Neuron (in vitro differentiated cells): ENCODE results near the gene MMP7.

ENCODE experiments used
- H2AFZ ChIP-seq: one replicate; pipeline ENCODE4 v1.6.1; 2013; ENCODE audit warnings: low read depth, mild to moderate bottlenecking, inconsistent platforms, low read length, moderate library complexity
- H3K27me3 ChIP-seq: one replicate; pipeline ENCODE4 v1.6.1; 2013; ENCODE audit warnings: low read length; ENCODE audit not compliant: insufficient read depth
- H3K36me3 ChIP-seq: one replicate; pipeline ENCODE4 v1.6.1; 2013; ENCODE audit warnings: low read length; ENCODE audit not compliant: insufficient read depth
- H3K4me1 ChIP-seq: one replicate; pipeline ENCODE4 v1.6.1; 2013; ENCODE audit warnings: low read length; ENCODE audit not compliant: insufficient read depth
- H3K4me3 ChIP-seq: 2 replicates; pipeline ENCODE4 v1.5.1; 2013; ENCODE audit warnings: mild to moderate bottlenecking, low read length, moderate library complexity
- H3K9me3 ChIP-seq: one replicate; pipeline ENCODE4 v1.6.1; 2013; ENCODE audit warnings: low read length

Gene MMP7

GRCh38 chr11:102553835-102554282, 23.3 kb upstream of the MMP7 start:
- no peak overlapping the region for H3K4me3 ChIP-seq
- H3K36me3 ChIP-seq, result no peaks in the 10 kb centered on the region
- H2AFZ ChIP-seq, result no peak overlapping the region
- no peaks in the 10 kb centered on the region for H3K27me3 ChIP-seq
- no peaks in the 10 kb centered on the region for H3K4me1 ChIP-seq
- no peaks in the 10 kb centered on the region for H3K9me3 ChIP-seq

GRCh38 chr11:102552447-102553194, 22.1 kb upstream of the MMP7 start:
- Histone ChIP-seq H3K4me1 (no peaks in the 10 kb centered on the region), H3K9me3 (no peaks in the 10 kb centered on the region), H2AFZ (no peak overlapping the region), H3K27me3 (no peaks in the 10 kb centered on the region), H3K36me3 (no peaks in the 10 kb centered on the region), H3K4me3 (no peak overlapping the region)

DNA sequence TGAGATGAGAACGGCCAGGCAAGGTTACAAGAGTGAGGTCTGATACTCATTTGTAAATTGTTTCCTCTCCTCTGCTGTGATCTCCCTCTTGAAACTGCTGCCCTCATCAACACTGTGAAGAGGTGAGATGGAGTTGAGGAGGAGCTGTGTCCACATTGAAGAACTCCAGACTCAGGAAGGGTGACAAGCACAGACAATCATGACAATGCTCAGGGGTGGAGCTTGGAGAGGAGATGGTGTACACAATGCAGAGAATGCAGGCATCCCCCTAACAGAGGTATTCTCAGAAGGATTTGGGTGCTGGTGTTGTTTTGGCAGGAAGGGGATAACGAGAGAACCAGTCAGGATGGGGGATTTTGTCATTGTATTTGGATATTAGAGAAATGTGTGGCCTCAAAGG, 21.5 kb upstream of the MMP7 start:
- no peaks in the 10 kb centered on the region for H3K9me3 ChIP-seq

GRCh38 chr11:102551169-102551781, 20.7 kb upstream of the MMP7 start:
- no peaks in the 10 kb centered on the region for H3K4me1 ChIP-seq
- no peak overlapping the region for H3K4me3 ChIP-seq
- no peaks in the 10 kb centered on the region for H3K27me3 ChIP-seq
- no peaks in the 10 kb centered on the region for H3K9me3 ChIP-seq
- no peaks in the 10 kb centered on the region for H3K36me3 ChIP-seq
- H2AFZ ChIP-seq, result peak overlapping the region; percentile 29

More for the DNA sequence above, 21.5 kb upstream of the MMP7 start:
- Histone ChIP-seq H3K36me3 (no peaks in the 10 kb centered on the region), H3K4me3 (no peak overlapping the region), H3K4me1 (no peaks in the 10 kb centered on the region), H2AFZ (no peak overlapping the region), H3K27me3 (no peaks in the 10 kb centered on the region)

DNA sequence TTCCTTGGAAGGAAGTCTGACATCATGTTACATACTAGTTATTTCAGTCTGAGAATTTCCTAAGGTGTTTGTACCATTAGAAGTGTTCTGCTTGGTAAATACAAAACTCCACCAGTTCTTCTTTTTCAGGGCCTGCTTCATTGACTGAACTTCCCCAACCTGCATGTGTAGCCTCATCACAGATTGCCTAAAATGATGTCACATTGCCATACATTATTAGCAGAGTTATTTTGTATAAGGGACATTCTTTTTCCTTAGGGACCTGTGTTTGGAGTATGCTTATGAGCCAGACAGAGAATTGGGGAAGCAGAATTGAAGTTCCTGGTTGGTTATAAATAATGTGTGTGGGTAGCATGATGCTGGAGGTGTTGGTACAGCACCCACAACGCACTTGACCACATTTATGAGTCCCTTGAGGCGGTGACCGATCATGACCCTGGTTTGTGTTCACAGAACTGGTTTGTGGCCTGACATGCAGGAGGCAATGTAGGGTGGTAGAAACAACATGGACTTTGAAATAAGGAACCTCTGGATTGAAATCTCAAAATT, 16.4 kb upstream of the MMP7 start:
- H3K4me1 ChIP-seq, result no peaks in the 10 kb centered on the region
- no peaks in the 10 kb centered on the region for H3K9me3 ChIP-seq
- no peak overlapping the region for H2AFZ ChIP-seq
- no peak overlapping the region for H3K4me3 ChIP-seq
- H3K27me3 ChIP-seq, result no peaks in the 10 kb centered on the region
- H3K36me3 ChIP-seq, result no peaks in the 10 kb centered on the region

DNA sequence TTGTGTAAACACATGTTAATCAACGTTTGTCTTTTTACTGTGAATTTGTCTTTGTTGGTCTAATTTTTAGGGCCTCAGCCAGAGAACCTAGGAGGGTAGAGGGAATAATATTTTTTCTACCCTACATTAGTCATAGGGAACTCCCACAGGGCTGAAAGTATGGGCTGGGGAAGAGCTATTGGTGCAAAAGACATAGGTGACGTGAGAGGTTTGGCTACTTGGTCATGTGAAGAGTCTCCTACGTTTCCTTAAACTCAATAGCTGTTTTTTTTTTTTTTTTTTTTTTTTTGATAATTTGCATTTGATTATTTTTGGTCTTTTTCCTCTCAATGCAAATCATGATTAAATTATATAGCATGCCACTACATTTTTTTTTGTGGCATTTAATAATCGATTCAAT, 15.9 kb upstream of the MMP7 start:
- Histone ChIP-seq H3K4me1 (no peaks in the 10 kb centered on the region), H3K4me3 (no peak overlapping the region), H2AFZ (no peak overlapping the region), H3K36me3 (no peaks in the 10 kb centered on the region), H3K9me3 (no peaks in the 10 kb centered on the region), H3K27me3 (no peaks in the 10 kb centered on the region)

- Histone ChIP-seq H2AFZ (no peak overlapping the region), H3K9me3 (no peaks in the 10 kb centered on the region), H3K4me3 (no peak overlapping the region), H3K36me3 (no peaks in the 10 kb centered on the region), H3K27me3 (no peaks in the 10 kb centered on the region), H3K4me1 (no peaks in the 10 kb centered on the region)
These were observed 15.2 kb upstream of the MMP7 start for GRCh38 chr11:102545701-102546100.

DNA sequence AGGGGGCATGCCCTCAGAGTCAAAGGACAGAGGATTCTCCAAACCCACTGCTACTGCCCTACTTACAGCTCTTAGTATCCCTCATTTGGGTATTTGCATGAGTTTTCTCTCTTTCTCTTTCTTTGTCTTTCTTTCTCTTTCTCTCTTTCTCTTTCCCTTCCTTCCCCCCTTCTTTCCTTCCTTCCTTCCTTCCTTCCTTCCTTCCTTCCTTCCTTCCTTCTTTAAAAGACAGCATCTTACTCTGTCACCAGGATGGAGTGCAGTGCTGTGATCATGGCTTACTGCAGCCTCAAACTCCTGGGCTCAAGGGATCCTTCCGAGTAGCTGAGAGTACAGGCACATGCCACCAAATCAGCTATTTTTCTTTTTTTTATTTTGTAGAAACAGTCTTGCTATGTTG, 14.0 kb upstream of the MMP7 start:
- H3K36me3 ChIP-seq, result no peaks in the 10 kb centered on the region
- H3K9me3 ChIP-seq, result no peaks in the 10 kb centered on the region
- H3K27me3 ChIP-seq, result no peaks in the 10 kb centered on the region
- H2AFZ ChIP-seq, result no peak overlapping the region
- H3K4me3 ChIP-seq, result no peak overlapping the region
- no peaks in the 10 kb centered on the region for H3K4me1 ChIP-seq

DNA sequence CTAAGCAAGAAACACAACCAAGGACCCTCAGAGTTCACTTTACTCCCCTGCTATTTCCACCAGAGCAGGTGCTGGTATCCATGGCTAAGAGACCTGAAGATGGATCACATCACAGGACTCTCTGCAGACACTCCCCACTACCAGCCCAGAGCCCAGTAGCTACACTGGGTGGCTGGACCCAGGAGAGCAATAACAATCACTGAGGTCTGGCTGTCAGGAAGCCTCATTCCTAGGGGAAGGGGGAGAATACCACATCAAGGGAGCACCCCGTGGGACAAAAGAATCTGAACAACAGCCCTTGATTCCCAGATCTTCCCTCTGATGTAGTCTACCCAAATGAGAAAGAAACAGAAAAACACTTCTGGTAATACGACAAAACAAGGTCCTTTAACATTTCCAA, 9.0 kb upstream of the MMP7 start:
- Histone ChIP-seq H3K9me3 (no peaks in the 10 kb centered on the region), H3K27me3 (no peaks in the 10 kb centered on the region), H3K4me1 (no peaks in the 10 kb centered on the region), H3K36me3 (no peaks in the 10 kb centered on the region), H3K4me3 (no peak overlapping the region), H2AFZ (no peak overlapping the region)

DNA sequence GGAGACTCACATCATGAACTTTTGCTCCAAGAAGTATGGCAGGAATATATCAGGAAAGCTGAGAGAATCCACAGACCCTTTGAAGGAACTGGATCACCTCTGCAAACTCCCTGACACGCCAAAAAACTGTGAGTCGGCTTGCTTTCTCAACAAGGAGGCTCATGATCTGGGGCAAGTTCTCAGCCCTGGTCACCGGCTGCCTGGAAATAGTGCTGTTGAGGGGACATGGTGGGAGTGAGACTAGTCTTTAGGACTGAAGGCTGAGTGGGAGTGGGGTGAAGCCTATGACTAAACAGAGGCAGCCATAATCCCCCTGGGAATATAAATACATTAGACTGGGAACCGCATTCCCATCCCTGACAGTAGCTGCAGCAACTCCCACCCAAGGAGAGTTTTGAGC, 8.4 kb upstream of the MMP7 start:
- Histone ChIP-seq H3K36me3 (no peaks in the 10 kb centered on the region), H3K27me3 (no peaks in the 10 kb centered on the region), H3K4me1 (no peaks in the 10 kb centered on the region), H3K4me3 (no peak overlapping the region), H3K9me3 (no peaks in the 10 kb centered on the region), H2AFZ (no peak overlapping the region)

- Histone ChIP-seq H2AFZ (no peak overlapping the region), H3K36me3 (no peaks in the 10 kb centered on the region), H3K27me3 (no peaks in the 10 kb centered on the region), H3K4me1 (no peaks in the 10 kb centered on the region), H3K9me3 (no peaks in the 10 kb centered on the region), H3K4me3 (no peak overlapping the region)
These were observed 3.8 kb upstream of the MMP7 start for GRCh38 chr11:102534261-102534872.

DNA sequence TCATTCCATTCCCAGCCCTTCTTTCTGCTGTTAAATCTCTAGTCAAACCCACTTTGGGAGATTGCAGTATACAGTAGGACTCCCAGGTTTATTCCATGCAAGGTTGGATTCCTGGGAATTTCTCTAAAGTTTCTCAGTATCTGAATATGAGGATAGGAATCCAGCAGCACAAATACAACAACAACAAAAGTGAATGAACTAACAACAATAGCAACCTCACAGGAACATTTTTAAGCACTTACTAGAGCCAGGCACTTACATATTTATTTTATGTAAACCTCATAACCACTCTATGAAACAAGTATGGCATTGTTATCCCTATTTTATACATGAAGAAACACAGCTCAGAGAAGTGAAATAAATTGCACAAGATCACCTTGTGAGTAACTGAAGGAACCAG, 1.9 kb downstream of the MMP7 start:
- Histone ChIP-seq H2AFZ (no peak overlapping the region), H3K36me3 (no peaks in the 10 kb centered on the region), H3K4me3 (no peak overlapping the region), H3K9me3 (no peaks in the 10 kb centered on the region), H3K4me1 (no peaks in the 10 kb centered on the region), H3K27me3 (no peaks in the 10 kb centered on the region)

- H3K36me3 ChIP-seq, result no peaks in the 10 kb centered on the region
- H2AFZ ChIP-seq, result no peak overlapping the region
- no peak overlapping the region for H3K4me3 ChIP-seq
- H3K9me3 ChIP-seq, result no peaks in the 10 kb centered on the region
- no peaks in the 10 kb centered on the region for H3K4me1 ChIP-seq
- H3K27me3 ChIP-seq, result no peaks in the 10 kb centered on the region
These were observed 2.9 kb downstream of the MMP7 start for GRCh38 chr11:102527684-102528083.
